HG03064 (cell line): Measurements from ENCODE around the gene CFAP97D1.

ENCODE experiments used
- ATAC-seq: cut with Tn5 transposase; IDR thresholded peaks from one replicate; pipeline ENCODE4 v1.9.1; 2021; ENCODE audit warnings: low read depth; ENCODE audit not compliant: unreplicated experiment

CFAP97D1 gene

GRCh38 chr17:43767053-43767712 is 13.1 kb upstream of the CFAP97D1 start:
- no peak for ATAC-seq

- no peak for ATAC-seq
Measured at GRCh38 chr17:43767713-43768059, 12.5 kb upstream of the CFAP97D1 start.

GRCh38 chr17:43768382-43768781 is 11.9 kb upstream of the CFAP97D1 start:
- no peak for ATAC-seq

- ATAC-seq = no peak
Measured at GRCh38 chr17:43768943-43769342, 11.3 kb upstream of the CFAP97D1 start.

- ATAC-seq = no peak
Measured at GRCh38 chr17:43769426-43769825, 10.8 kb upstream of the CFAP97D1 start.

- ATAC-seq = no peak
Measured at GRCh38 chr17:43769859-43770258, 10.4 kb upstream of the CFAP97D1 start.

GRCh38 chr17:43770957-43771356 is 9.3 kb upstream of the CFAP97D1 start:
- ATAC-seq = no peak

GRCh38 chr17:43771463-43771862 is 8.8 kb upstream of the CFAP97D1 start:
- ATAC-seq = no peak

- ATAC-seq = no peak
Measured at GRCh38 chr17:43772877-43773648, 7.2 kb upstream of the CFAP97D1 start.

- ATAC-seq = no peak
Measured at GRCh38 chr17:43774304-43775250, 5.7 kb upstream of the CFAP97D1 start.

- ATAC-seq = peak; percentile 80
Measured at GRCh38 chr17:43778337-43779144, 1.7 kb upstream of the CFAP97D1 start, which contains the start of gene DUSP3. DUSP3 (minus strand) TSS chr17:43778977; CDS start chr17:43778924, 53 bp downstream.

GRCh38 chr17:43779145-43780125 is 800 bp upstream of the CFAP97D1 start:
- no peak for ATAC-seq

- no peak for ATAC-seq
Measured at GRCh38 chr17:43782913-43783680, 2.9 kb downstream of the CFAP97D1 start.

- ATAC-seq = no peak
Measured at GRCh38 chr17:43784068-43784467, 3.8 kb downstream of the CFAP97D1 start.

GRCh38 chr17:43784628-43785101 is 4.4 kb downstream of the CFAP97D1 start:
- no peak for ATAC-seq

- no peak for ATAC-seq
Measured at GRCh38 chr17:43787728-43788127, 7.5 kb downstream of the CFAP97D1 start.

GRCh38 chr17:43788540-43788939 is 8.3 kb downstream of the CFAP97D1 start:
- ATAC-seq = no peak

GRCh38 chr17:43789482-43789881 is 9.2 kb downstream of the CFAP97D1 start:
- ATAC-seq = no peak
